GM19035 (cell line): Measurements from ENCODE around the gene PAPSS2.
A peak's percentile ranks its signal among the peaks of the same experiment; 100 is the strongest.
"Not testable (repeated sequence)": the region's sequence is repeated elsewhere in the genome, so short reads cannot be mapped to it uniquely, and the experiment has no call there.

Source experiments
- ATAC-seq: cut with Tn5 transposase; IDR thresholded peaks from one replicate; pipeline ENCODE4 v1.9.1; 2021; ENCODE audit not compliant: unreplicated experiment

The PAPSS2 gene

GRCh38 chr10:87742992-87743610 is 83.4 kb downstream of the PAPSS2 start:
- ATAC-seq: not testable (repeated sequence)

DNA sequence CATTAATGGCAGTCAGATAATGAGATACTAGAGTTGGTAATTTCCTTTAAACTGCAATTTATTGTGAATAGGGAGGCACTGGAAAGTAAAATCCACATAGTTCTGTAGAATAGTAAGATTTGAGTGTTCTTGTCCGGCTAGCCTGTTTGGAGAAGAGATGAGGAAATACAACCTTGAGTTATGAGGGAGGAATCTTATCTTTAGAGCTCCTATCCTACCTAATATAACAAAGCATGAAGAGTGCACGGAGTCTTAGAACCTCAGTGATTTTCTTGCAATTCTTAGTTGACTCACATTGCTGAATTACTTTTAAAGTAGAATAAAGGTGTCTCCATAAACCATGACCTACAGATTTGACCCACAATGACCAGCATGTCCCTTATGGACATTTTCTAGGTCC is 84.9 kb downstream of the PAPSS2 start:
- no peak for ATAC-seq

- ATAC-seq: no peak
Measured at GRCh38 chr10:87746911-87747310, 87.2 kb downstream of the PAPSS2 start.

GRCh38 chr10:87748244-87748643 is 88.6 kb downstream of the PAPSS2 start:
- not testable (repeated sequence) for ATAC-seq

- ATAC-seq: no peak
Measured at GRCh38 chr10:87750001-87750671, 90.5 kb downstream of the PAPSS2 start.

GRCh38 chr10:87750817-87751216 is 91.1 kb downstream of the PAPSS2 start:
- peak; percentile 58 for ATAC-seq

GRCh38 chr10:87751274-87751673 is 91.6 kb downstream of the PAPSS2 start:
- ATAC-seq: no peak

DNA sequence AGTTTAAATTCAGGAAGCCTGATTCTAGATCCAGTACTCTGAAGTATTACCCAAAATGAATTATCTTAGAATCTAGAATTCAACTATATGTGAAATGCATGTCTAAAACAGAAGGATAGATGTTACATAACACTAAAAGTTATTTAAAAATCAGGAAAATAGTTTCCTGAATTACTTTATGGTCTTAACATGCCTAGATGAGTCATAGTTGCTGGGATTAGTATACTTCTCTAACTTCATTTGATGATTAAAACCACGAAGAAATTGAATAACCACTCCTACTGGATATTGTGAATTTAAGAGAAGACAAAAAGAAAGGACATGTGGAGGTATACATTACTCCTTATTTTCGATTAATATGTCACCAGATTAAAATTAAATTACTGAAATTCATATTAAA is 92.9 kb downstream of the PAPSS2 start:
- no peak for ATAC-seq

DNA sequence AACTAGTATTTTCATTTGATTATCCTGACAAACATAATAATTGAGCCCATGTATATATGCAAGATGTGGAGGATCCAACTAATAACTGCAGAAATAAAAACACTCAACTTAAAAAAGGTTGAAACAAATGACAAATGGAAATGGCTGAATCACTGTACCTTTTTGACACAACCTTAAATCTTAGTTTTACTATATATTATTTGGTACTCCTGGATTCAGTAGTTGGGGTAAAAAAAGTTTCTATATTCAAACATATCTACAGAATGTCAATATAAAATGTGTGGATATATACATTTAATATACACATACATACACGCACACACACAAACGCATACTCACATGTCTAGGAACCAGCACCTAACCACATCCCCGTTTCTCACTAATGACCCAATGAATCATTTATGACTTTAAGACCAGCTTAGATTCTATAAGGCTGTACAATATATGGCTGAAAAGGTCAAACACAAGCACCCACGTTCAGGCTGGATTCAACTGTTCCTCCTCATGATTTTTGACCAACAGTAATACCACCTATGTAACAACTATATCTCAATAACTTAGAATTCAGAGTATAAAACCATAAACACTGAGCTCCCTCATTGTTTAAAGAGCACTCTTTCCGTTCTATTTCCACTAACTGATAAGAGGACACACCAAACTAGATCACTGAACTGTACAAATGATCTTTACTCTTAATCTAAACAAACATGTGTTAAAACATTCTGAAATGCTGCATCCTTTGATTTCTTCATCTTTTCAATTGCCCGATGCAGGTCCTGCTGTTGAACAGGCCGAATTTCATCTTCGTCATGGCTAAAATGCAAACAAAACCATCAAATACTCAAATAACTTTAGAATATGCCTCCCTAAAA is 94.6 kb downstream of the PAPSS2 start:
- ATAC-seq: no peak

DNA sequence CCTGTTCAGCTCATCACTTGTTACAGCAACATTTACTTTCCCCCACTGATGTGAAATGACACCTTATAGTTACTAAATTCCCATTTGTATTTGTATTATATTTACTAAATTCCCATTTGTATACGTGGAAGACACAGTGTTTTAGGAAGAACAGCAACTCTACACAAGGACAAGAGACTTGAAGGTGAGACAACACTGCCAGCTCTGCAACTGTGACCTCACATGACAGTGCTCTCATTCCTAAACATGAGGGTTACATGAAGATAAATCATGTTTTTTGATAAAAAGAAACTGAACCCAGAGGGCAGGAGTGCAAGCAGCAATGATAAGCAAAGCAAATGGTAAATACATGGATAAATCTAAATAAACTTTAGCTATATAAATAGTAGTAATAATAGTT is 98.0 kb downstream of the PAPSS2 start:
- ATAC-seq: no peak

GRCh38 chr10:87759551-87759950 is 99.9 kb downstream of the PAPSS2 start:
- no peak for ATAC-seq

GRCh38 chr10:87760195-87760905 is 100.7 kb downstream of the PAPSS2 start:
- ATAC-seq: no peak

GRCh38 chr10:87761153-87761552 is 101.5 kb downstream of the PAPSS2 start:
- ATAC-seq: no peak

GRCh38 chr10:87761892-87762291 is 102.2 kb downstream of the PAPSS2 start:
- peak; percentile 82 for ATAC-seq

GRCh38 chr10:87763086-87763861 is 103.6 kb downstream of the PAPSS2 start:
- ATAC-seq: no peak

DNA sequence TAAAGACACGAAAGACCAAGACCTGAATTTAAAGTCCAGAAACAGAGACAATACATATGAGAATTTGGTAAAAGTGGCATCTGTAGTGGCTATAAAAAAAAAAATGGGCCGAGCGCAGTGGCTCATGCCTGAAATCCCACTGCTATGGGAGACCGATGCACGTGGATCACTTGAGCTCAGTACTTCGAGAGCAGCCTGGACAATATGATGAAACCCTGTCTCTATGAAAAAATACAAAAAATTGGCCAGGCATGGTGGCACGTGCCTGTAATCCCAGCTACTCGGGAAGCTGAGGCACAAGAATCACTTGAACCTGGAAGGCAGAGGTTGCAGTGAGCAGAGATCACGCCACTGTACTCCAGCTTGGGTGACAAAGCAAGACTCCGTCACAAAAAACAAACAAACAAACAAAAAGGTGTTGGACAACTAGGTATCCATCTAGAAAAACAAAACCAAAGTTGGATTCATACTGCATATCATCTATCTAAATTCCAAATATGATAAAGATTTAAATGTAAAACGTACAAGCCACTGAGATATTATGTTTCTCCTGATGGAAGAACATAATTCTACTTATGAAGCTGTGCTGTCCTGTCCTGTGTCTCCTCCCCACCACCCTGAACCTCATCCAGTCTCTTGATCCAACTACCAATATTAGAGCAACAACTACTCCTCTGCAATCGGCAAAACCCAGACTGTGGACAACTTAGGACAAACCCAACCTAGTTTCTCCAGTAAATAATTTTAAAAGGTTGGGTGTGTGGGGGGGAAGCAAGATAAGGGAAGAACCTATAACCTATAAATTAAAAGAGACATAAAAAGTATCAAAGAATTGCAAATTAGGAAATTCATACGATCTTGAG is 104.6 kb downstream of the PAPSS2 start:
- no peak for ATAC-seq

DNA sequence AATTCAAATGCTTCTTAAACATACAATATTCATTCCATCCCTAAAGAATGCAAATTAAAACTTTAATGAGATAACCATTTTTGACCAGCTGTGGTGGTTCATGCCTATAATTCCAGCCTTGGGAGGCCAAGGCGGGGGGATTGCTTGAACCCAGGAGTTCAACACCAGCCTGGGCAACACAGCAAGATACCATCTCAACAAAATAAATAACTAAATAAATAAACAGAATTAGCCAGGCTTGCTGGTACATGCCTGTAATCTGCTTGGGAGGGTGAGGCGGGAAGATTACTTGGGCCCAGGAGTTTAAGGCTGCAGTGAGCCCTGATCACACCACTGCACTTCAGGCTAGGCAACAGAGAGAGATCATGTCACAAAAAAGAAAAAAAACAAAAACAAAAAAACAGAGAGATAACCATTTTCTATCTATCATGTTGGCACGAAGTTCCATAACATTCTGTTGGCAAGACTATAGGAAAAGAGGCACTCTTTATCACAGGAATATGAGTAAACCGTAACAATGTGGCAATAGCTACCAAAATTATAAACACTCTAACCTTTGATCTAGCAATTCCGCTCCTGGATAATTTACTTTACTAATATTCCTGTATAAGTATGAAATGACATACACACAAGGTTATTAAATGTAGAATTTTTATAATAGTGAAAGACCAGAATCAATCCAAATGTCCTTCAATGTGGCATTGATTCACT is 106.1 kb downstream of the PAPSS2 start:
- ATAC-seq: no peak

DNA sequence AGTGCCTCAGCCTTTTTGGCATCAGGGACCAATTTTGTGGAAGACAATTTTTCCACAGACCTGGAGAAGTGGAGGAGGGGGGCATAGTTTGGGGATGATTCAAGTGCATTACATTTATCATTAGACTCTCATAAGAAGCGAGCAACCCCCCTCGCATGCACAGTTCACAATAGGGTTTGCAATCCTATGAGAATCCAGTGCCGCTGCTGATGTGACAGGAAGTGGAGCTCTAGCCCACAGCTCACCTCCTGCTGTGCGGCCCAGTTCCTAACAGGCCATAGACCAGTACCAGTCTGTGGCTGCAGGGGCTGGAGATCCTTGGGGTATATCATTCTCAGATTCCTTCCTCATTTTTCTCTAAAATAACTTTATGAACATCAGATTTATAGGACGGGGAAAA is 107.6 kb downstream of the PAPSS2 start:
- no peak for ATAC-seq
